IMR-90 (cell line): ENCODE results near the gene SYNE2. TPM values are rescaled to one million over a fixed set of nuclear protein-coding genes. Genes with fewer than 3 reads are reported as not detected.

ENCODE experiments used
- ATAC-seq: fragments of 200-7000 bp; cut with Tn5 transposase; 2 replicates; pipeline ENCODE4 v1.9.1; 2020; ENCODE audit warnings: low read depth, mild to moderate bottlenecking, moderate library complexity
- BruUV-seq: library from RNA; stranded (reverse); fragments of 400-500 nt; replicated peaks from 2 replicates; lab custom pipeline; 2021; lab: Mats Ljungman, UMichigan
- CTCF ChIA-PET: fragments of 300-600 bp; formaldehyde crosslinking; extraction: SDS; loops from one replicate; lab custom pipeline; 2021; ENCODE audit warnings: antibody characterized with exemption; lab: Yijun Ruan, JAX
- POLR2A ChIA-PET: fragments of 300-600 bp; sonication (Branson Sonifier 250); formaldehyde crosslinking; loops from one replicate; lab custom pipeline; 2022; ENCODE audit warnings: antibody characterized with exemption; ENCODE audit not compliant: unreplicated experiment; lab: Charles Lee
- DNase-seq: peaks from one replicate; pipeline ENCODE4 v3.0.0; 2013
- H2AFZ ChIP-seq: replicated peaks from 2 replicates; pipeline ENCODE3; 2013; ENCODE audit warnings: low read length, mild to moderate bottlenecking; ENCODE audit not compliant: poor library complexity
- H2AK5ac ChIP-seq: 2 replicates; pipeline ENCODE4 v1.6.1; 2013; ENCODE audit warnings: low read depth, low read length, inconsistent platforms
- H2AK9ac ChIP-seq: replicated peaks from 2 replicates; pipeline ENCODE3; 2013; ENCODE audit warnings: mild to moderate bottlenecking, low read depth, low read length, moderate library complexity; ENCODE audit not compliant: poor library complexity
- H2BK120ac ChIP-seq: 2 replicates; pipeline ENCODE4 v1.6.1; 2013; ENCODE audit warnings: low read depth, low read length, inconsistent platforms
- H2BK15ac ChIP-seq: 3 replicates; pipeline ENCODE4 v1.6.1; 2013; ENCODE audit warnings: low read depth, low read length, inconsistent platforms
- H2BK20ac ChIP-seq: 2 replicates; pipeline ENCODE4 v1.6.1; 2013; ENCODE audit warnings: low read depth, mild to moderate bottlenecking, inconsistent platforms, low read length, moderate library complexity
- H2BK5ac ChIP-seq: 2 replicates; pipeline ENCODE4 v1.6.1; 2013; ENCODE audit warnings: mild to moderate bottlenecking, low read depth, low read length, inconsistent platforms; ENCODE audit not compliant: poor library complexity, severe bottlenecking
- H3K14ac ChIP-seq: replicated peaks from 2 replicates; pipeline ENCODE4 v1.6.1; 2013; ENCODE audit warnings: low read depth, low read length, inconsistent platforms
- H3K18ac ChIP-seq: 2 replicates; pipeline ENCODE4 v1.6.1; 2013; ENCODE audit warnings: low read depth, low read length, control low read depth
- H3K23ac ChIP-seq: 2 replicates; pipeline ENCODE4 v1.6.1; 2013; ENCODE audit warnings: low read depth, low read length, inconsistent platforms
- H3K27ac ChIP-seq: 2 replicates; pipeline ENCODE4 v1.5.1; 2013; ENCODE audit warnings: mild to moderate bottlenecking, control low read depth, low read length; ENCODE audit not compliant: insufficient read depth
- H3K27me3 ChIP-seq: 2 replicates; pipeline ENCODE4 v1.6.1; 2013; ENCODE audit warnings: low read length; ENCODE audit not compliant: control insufficient read depth, insufficient read depth
- H3K36me3 ChIP-seq: 2 replicates; pipeline ENCODE4 v1.6.1; 2013; ENCODE audit warnings: low read length, mixed read lengths; ENCODE audit not compliant: control insufficient read depth, insufficient read depth
- H3K4ac ChIP-seq: 2 replicates; pipeline ENCODE4 v1.6.1; 2013; ENCODE audit warnings: low read depth, low read length, inconsistent platforms
- H3K4me1 ChIP-seq: 2 replicates; pipeline ENCODE4 v1.6.1; 2013; ENCODE audit warnings: low read length, mixed read lengths; ENCODE audit not compliant: control insufficient read depth, insufficient read depth
- H3K4me2 ChIP-seq: 2 replicates; pipeline ENCODE4 v1.6.1; 2013; ENCODE audit warnings: low read depth, mild to moderate bottlenecking, control low read depth, low read length, moderate library complexity
- H3K4me3 ChIP-seq: 2 replicates; pipeline ENCODE4 v1.5.1; 2013; ENCODE audit warnings: low read depth, mild to moderate bottlenecking, control low read depth, low read length, moderate library complexity; ENCODE audit not compliant: insufficient read depth
- H3K56ac ChIP-seq: 2 replicates; pipeline ENCODE4 v1.6.1; 2013; ENCODE audit warnings: low read length, inconsistent platforms; ENCODE audit not compliant: insufficient read depth; ENCODE audit errors: extremely low read depth
- H3K79me1 ChIP-seq, 2 experiments: 2 replicates each; pipeline ENCODE4 v1.6.1; 2013; ENCODE audit warnings: low read length in 2 of 2, inconsistent platforms in 1 of 2, low read depth in 1 of 2
- H3K9ac ChIP-seq: 2 replicates; pipeline ENCODE4 v1.6.1; 2013; ENCODE audit warnings: low read depth, low read length, control low read depth
- H3K9me1 ChIP-seq: 2 replicates; pipeline ENCODE4 v1.6.1; 2013; ENCODE audit warnings: low read length, inconsistent platforms; ENCODE audit not compliant: insufficient read depth
- H3K9me3 ChIP-seq: 2 replicates; pipeline ENCODE4 v1.6.1; 2013; ENCODE audit warnings: low read length; ENCODE audit not compliant: control insufficient read depth, insufficient read depth
- H4K20me1 ChIP-seq: 2 replicates; pipeline ENCODE4 v1.6.1; 2013; ENCODE audit warnings: low read length, inconsistent platforms; ENCODE audit not compliant: insufficient read depth
- H4K5ac ChIP-seq: 2 replicates; pipeline ENCODE4 v1.6.1; 2013; ENCODE audit warnings: mild to moderate bottlenecking, low read depth, low read length, control low read depth
- H4K8ac ChIP-seq, 2 experiments: 2 replicates each; pipeline ENCODE4 v1.6.1; 2013; ENCODE audit warnings: low read depth in 2 of 2, low read length in 2 of 2, control low read depth in 1 of 2, inconsistent platforms in 1 of 2
- H4K91ac ChIP-seq: 2 replicates; pipeline ENCODE4 v1.6.1; 2013; ENCODE audit warnings: low read depth, low read length, inconsistent platforms; ENCODE audit not compliant: insufficient read depth
- BHLHE40 ChIP-seq: fragments of 150-350 bp; IDR thresholded peaks from 2 replicates; pipeline ENCODE4 v1.6.1; 2016; ENCODE audit warnings: mild to moderate bottlenecking, low read depth, low read length
- CEBPB ChIP-seq: IDR thresholded peaks from 2 replicates; pipeline ENCODE4 v1.6.1; 2012; ENCODE audit warnings: low read depth, low read length, improper control_type of control experiment
- FOS ChIP-seq: fragments of 150-350 bp; IDR thresholded peaks from 2 replicates; pipeline ENCODE4 v1.6.1; 2016; ENCODE audit warnings: low read depth, low read length
- RFX5 ChIP-seq: IDR thresholded peaks from 2 replicates; pipeline ENCODE4 v1.8.0; 2012; ENCODE audit warnings: low read depth, mild to moderate bottlenecking, low read length, moderate library complexity
- WGBS, 2 experiments: methylation state at CpG; one replicate each; pipeline versions ENCODE4 v1.1.5 to v1.1.7; 2013; ENCODE audit warnings: missing lambda C conversion rate in 2 of 2; ENCODE audit not compliant: insufficient read length in 1 of 2; ENCODE audit errors: extremely low coverage in 2 of 2; 5-methylcytosine and 5-hydroxymethylcytosine counted together
- dilution Hi-C: fragments of 300-500 bp; cut with HindIII; formaldehyde crosslinking; loops from one replicate; pipeline ENCODE4 v1.14.3; 2018; ENCODE audit warnings: low sequenced_read_pairs; ENCODE audit not compliant: unreplicated experiment
- in situ Hi-C: fragments of 300-500 bp; cut with MboI; formaldehyde crosslinking; loops from 3 replicates; pipeline ENCODE4 v1.14.3; 2019; ENCODE audit warnings: low sequenced_read_pairs, inconsistent platforms, mixed read lengths
- intact Hi-C: fragments of 100-400 bp; cut with micrococcal nuclease; formaldehyde crosslinking; loops from 2 replicates; pipeline ENCODE4 v1.10.0; 2022
- polyA plus RNA-seq, 3 experiments: library from polyadenylated mRNA; depleted of rRNA; stranded (reverse); fragments of >200 nt; gene quantifications; 2 replicates each; pipeline ENCODE4 v1.2.3, GENCODE V29; 2012; ENCODE audit warnings: low replicate concordance in 1 of 3
- total RNA-seq: library from RNA; depleted of rRNA; stranded (reverse); fragments of >200 nt; gene quantifications from 2 replicates; pipeline ENCODE4 v1.2.3, GENCODE V29; 2012

The SYNE2 gene
- total and polyA plus RNA-seq, 2 of the 4 experiments (the other 2 are of a cell fraction), result 5.2 to 28.9 TPM

- intact Hi-C loops, result no loop called here
- TF ChIP-seq CEBPB (peak; percentile 80), BHLHE40 (no peak), FOS (peak; percentile 27; the same call in 1 of the 2 replicates), RFX5 (no peak)
- Histone ChIP-seq H3K4ac (no peak overlapping the region), H4K91ac (no peak overlapping the region), H4K5ac (no peak overlapping the region), H3K27ac (no peak overlapping the region), H4K20me1 (no peaks in the 10 kb centered on the region), H3K4me2 (no peak overlapping the region), H3K18ac (no peak overlapping the region), H2AFZ (no peak overlapping the region), H3K4me1 (no peaks in the 10 kb centered on the region), H3K9ac (no peak overlapping the region), H2BK120ac (no peak overlapping the region), H3K23ac (no peak overlapping the region), H3K56ac (no peak overlapping the region), H2BK20ac (no peak overlapping the region), H2BK5ac (no peak overlapping the region), H3K79me1 (no peaks in the 10 kb centered on the region), H2AK5ac (no peak overlapping the region), H3K36me3 (no peaks in the 10 kb centered on the region), H3K4me3 (no peak overlapping the region), H4K8ac (no peak overlapping the region), H3K27me3 (no peaks in the 10 kb centered on the region), H2BK15ac (no peak overlapping the region), H3K14ac (no peak overlapping the region), H2AK9ac (no peak overlapping the region), H3K9me1 (0 out of 2 replicates have a peak, but pooled peaks cover 3% of the 10 kb centered on the region), H3K9me3 (no peaks in the 10 kb centered on the region)
- ATAC-seq, result peak; percentile 79
- WGBS, 2 experiments, result 100% methylated on average over 6 of the region's 15 CpGs; no CpG with 5 or more reads in 1 of the 2 experiments
- in situ Hi-C loops, result no loop called here
- CTCF ChIA-PET, result interaction anchor here (0.7 to 1.1 kb wide), 2 partner anchors 8 to 45 kb away, joined by 3 to 7 read pairs; no protein-coding TSS in a partner anchor
- DNase-seq, result peak; percentile 78
- POLR2A ChIA-PET, result interaction anchor here (0.5 kb wide), 1 partner anchor 28 kb away, joined by 4 read pairs; no protein-coding TSS in a partner anchor
- BruUV-seq, result no TSS peak
- dilution Hi-C loops, result no loop called here
Measured at GRCh38 chr14:63986789-63987533, 134.2 kb downstream of the SYNE2 start.
